SK-N-SH (cell line): ENCODE results near the gene CSF2RB. TPM values are rescaled to one million over a fixed set of nuclear protein-coding genes. Genes with fewer than 3 reads are reported as not detected.

Experiments used
- CTCF ChIA-PET: fragments of 300-600, 350-600 bp; formaldehyde crosslinking; extraction: SDS; loops from one replicate; lab custom pipeline; 2021; lab: Yijun Ruan, JAX
- POLR2A ChIA-PET: fragments of 350-600 bp; sonication (Branson Sonifier 250); formaldehyde crosslinking; extraction: SDS; loops from one replicate; lab custom pipeline; 2020; ENCODE audit warnings: antibody characterized with exemption, inconsistent platforms; lab: Yijun Ruan, JAX
- DNase-seq: peaks from one replicate; pipeline ENCODE4 v3.0.0; 2012
- H2AFZ ChIP-seq: fragments of 200-600 bp; sonication (generic); 2 replicates; pipeline ENCODE4 v1.8.1; 2016; ENCODE audit warnings: antibody characterized with exemption, mild to moderate bottlenecking, low read depth
- H3F3A ChIP-seq: fragments of 200-600 bp; sonication (generic); replicated peaks from 2 replicates; pipeline ENCODE3; 2016; ENCODE audit warnings: antibody characterized with exemption, mild to moderate bottlenecking; ENCODE audit not compliant: insufficient read depth
- H3K27ac ChIP-seq, 2 experiments: fragments of 200-500 bp in 1 of 2; fragments of 200-600 bp in 1 of 2; sonication (Bioruptor generic) in 1 of 2; sonication (generic), shearing (Covaris generic) in 1 of 2; 2 replicates each; pipeline versions ENCODE4 v1.5.1 to v1.6.1; 2014 to 2016; ENCODE audit warnings: low read depth in 2 of 2, inconsistent platforms in 1 of 2, low read length in 1 of 2, mild to moderate bottlenecking in 1 of 2, mixed read lengths in 1 of 2
- H3K27me3 ChIP-seq: fragments of 200-600 bp; sonication (generic), shearing (Covaris generic); 2 replicates; pipeline ENCODE4 v1.6.1; 2016; ENCODE audit warnings: mixed run types; ENCODE audit not compliant: insufficient read depth
- H3K36me3 ChIP-seq, 2 experiments: fragments of 200-500 bp in 1 of 2; fragments of 200-600 bp in 1 of 2; sonication (Bioruptor generic) in 1 of 2; sonication (generic) in 1 of 2; replicated peaks in 1 of 2; 2 replicates each; pipeline versions ENCODE3 to v1.5.1; 2014 to 2016; ENCODE audit warnings: low read length in 1 of 2, mild to moderate bottlenecking in 1 of 2; ENCODE audit not compliant: insufficient read depth in 2 of 2, control insufficient read depth in 1 of 2
- H3K4me1 ChIP-seq, 2 experiments: fragments of 200-500 bp in 1 of 2; fragments of 200-600 bp in 1 of 2; sonication (Bioruptor generic) in 1 of 2; sonication (generic), shearing (Covaris generic) in 1 of 2; 2 replicates each; pipeline versions ENCODE4 v1.5.1 to v1.6.1; 2014 to 2016; ENCODE audit warnings: low read depth in 1 of 2, low read length in 1 of 2, mixed run types in 1 of 2; ENCODE audit not compliant: insufficient read depth in 2 of 2, control insufficient read depth in 1 of 2
- H3K4me2 ChIP-seq: fragments of 200-600 bp; sonication (generic), shearing (Covaris generic); 2 replicates; pipeline ENCODE4 v1.6.1; 2017; ENCODE audit warnings: mixed run types
- H3K4me3 ChIP-seq, 2 experiments: fragments of 200-500 bp in 1 of 2; fragments of 200-600 bp in 1 of 2; sonication (Bioruptor generic) in 1 of 2; sonication (generic), shearing (Covaris generic) in 1 of 2; 2 replicates each; pipeline versions ENCODE4 v1.5.1 to v1.8.1; 2014 to 2016; ENCODE audit warnings: low read depth in 2 of 2, inconsistent platforms in 1 of 2, low read length in 1 of 2, mild to moderate bottlenecking in 1 of 2, mixed read lengths in 1 of 2, moderate library complexity in 1 of 2
- H3K79me2 ChIP-seq: fragments of 200-600 bp; sonication (generic); 2 replicates; pipeline ENCODE4 v1.8.1; 2017; ENCODE audit warnings: mild to moderate bottlenecking; ENCODE audit not compliant: insufficient read depth
- H3K9ac ChIP-seq: fragments of 200-600 bp; sonication (generic); 2 replicates; pipeline ENCODE4 v1.6.1; 2017; ENCODE audit warnings: mixed run types
- H3K9me2 ChIP-seq: fragments of 200-600 bp; sonication (generic); 2 replicates; pipeline ENCODE4 v1.6.1; 2017; ENCODE audit warnings: mixed run types
- H3K9me3 ChIP-seq: fragments of 200-600 bp; sonication (generic); 2 replicates; pipeline ENCODE4 v1.6.1; 2017; ENCODE audit warnings: mixed run types, mild to moderate bottlenecking, moderate library complexity
- H4K20me1 ChIP-seq: fragments of 200-600 bp; sonication (generic); 2 replicates; pipeline ENCODE4 v1.6.1; 2017; ENCODE audit warnings: mild to moderate bottlenecking, mixed run types; ENCODE audit not compliant: insufficient read depth
- CHD2 ChIP-seq: fragments of 150-350 bp; IDR thresholded peaks from 2 replicates; pipeline ENCODE4 v1.6.1; 2018; ENCODE audit warnings: low read length; ENCODE audit not compliant: partially characterized antibody
- EP300 ChIP-seq, 2 experiments: IDR thresholded peaks; 2 replicates each; pipeline versions ENCODE4 v1.4.0 to v1.6.1; 2012; ENCODE audit warnings: borderline replicate concordance in 1 of 2, low read depth in 1 of 2, low read length in 1 of 2
- FOSL2 ChIP-seq: IDR thresholded peaks from 2 replicates; pipeline ENCODE4 v1.4.0; 2012; ENCODE audit warnings: low read depth, mild to moderate bottlenecking, moderate library complexity, borderline replicate concordance
- FOXJ3 ChIP-seq: sonication (generic); formaldehyde crosslinking; IDR thresholded peaks from 2 replicates; pipeline ENCODE4 v1.5.1; 2020; ENCODE audit warnings: mild to moderate bottlenecking, missing genetic modification reagents
- GATA2 ChIP-seq: sonication (generic); formaldehyde crosslinking; IDR thresholded peaks from 2 replicates; pipeline ENCODE4 v1.5.0; 2020; ENCODE audit warnings: mild to moderate bottlenecking, missing genetic modification reagents
- MEF2A ChIP-seq: IDR thresholded peaks from 2 replicates; pipeline ENCODE4 v1.4.0; 2012; ENCODE audit warnings: low read depth, borderline replicate concordance
- NRF1 ChIP-seq: IDR thresholded peaks from 2 replicates; pipeline ENCODE4 v1.6.1; 2012; ENCODE audit warnings: low read depth, mild to moderate bottlenecking, low read length
- RAD21 ChIP-seq: IDR thresholded peaks from 2 replicates; pipeline ENCODE4 v1.6.1; 2012; ENCODE audit warnings: mild to moderate bottlenecking, low read length
- RFX5 ChIP-seq: IDR thresholded peaks from 2 replicates; pipeline ENCODE4 v1.6.1; 2012; ENCODE audit warnings: mild to moderate bottlenecking, improper control_type of control experiment, low read length
- SIN3A ChIP-seq: IDR thresholded peaks from 2 replicates; pipeline ENCODE4 v1.6.1; 2012; ENCODE audit warnings: low read depth, mild to moderate bottlenecking, low read length, moderate library complexity, borderline replicate concordance
- SMC3 ChIP-seq: IDR thresholded peaks from 2 replicates; pipeline ENCODE4 v1.6.1; 2012; ENCODE audit warnings: low read depth, low read length, improper control_type of control experiment
- TAF1 ChIP-seq: IDR thresholded peaks from 2 replicates; pipeline ENCODE4 v1.6.1; 2012; ENCODE audit warnings: low read depth, mild to moderate bottlenecking, low read length, moderate library complexity, borderline replicate concordance
- YY1 ChIP-seq: IDR thresholded peaks from 2 replicates; pipeline ENCODE4 v1.4.0; 2012; ENCODE audit warnings: low read depth, mild to moderate bottlenecking
- WGBS: methylation state at CpG from one replicate; pipeline ENCODE4 v1.1.6; 2017; ENCODE audit warnings: low lambda C conversion rate; 5-methylcytosine and 5-hydroxymethylcytosine counted together
- polyA plus RNA-seq, 3 experiments: library from polyadenylated mRNA; depleted of rRNA; stranded (reverse); fragments of >200 nt; gene quantifications; 2 replicates each; pipeline ENCODE4 v1.2.3, GENCODE V29; 2012
- TF ChIP-seq, protein P1 (sequence below): IDR thresholded peaks from 2 replicates; pipeline ENCODE4 v1.6.1; 2012; ENCODE audit warnings: mild to moderate bottlenecking, low read depth, low read length, moderate library complexity
- TF ChIP-seq, protein P2 (sequence below): IDR thresholded peaks from 2 replicates; pipeline ENCODE4 v1.4.0; 2012; ENCODE audit warnings: low read depth
- TF ChIP-seq, protein P3 (sequence below): fragments of 150-350 bp; IDR thresholded peaks from 2 replicates; pipeline ENCODE4 v1.6.1; 2016; ENCODE audit warnings: mild to moderate bottlenecking, low read depth, low read length
- TF ChIP-seq, protein P4 (sequence below): fragments of 200-600 bp; sonication (generic); IDR thresholded peaks from 2 replicates; pipeline ENCODE4 v1.6.1; 2017; ENCODE audit warnings: antibody characterized with exemption, mild to moderate bottlenecking, moderate library complexity

CSF2RB gene
- polyA plus RNA-seq, 1 of the 3 experiments (the other 2 are of a cell fraction), result not detected

DNA sequence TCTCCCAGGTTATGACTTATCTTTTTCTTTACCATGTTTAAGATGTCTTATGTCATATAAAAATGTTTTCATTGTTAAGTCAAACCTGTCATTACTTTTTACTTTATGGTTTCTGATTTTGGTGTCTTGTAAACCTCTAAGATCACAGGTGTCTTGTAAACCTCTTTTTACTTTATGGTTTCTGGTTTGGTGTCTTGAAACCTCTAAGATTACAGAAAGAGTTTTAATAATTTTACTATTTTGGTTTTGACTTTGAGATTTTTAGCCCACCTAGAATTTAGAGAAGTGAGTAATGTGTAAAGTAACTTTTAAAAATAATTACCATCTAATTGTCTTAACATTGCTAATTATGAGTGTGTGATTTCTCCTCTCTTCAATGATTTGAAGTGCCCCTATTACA, 2.6 kb downstream of the CSF2RB start:
- no peak overlapping the region for H3K27ac ChIP-seq
- H3K9ac ChIP-seq, result no peak overlapping the region
- H3K4me2 ChIP-seq, result no peak overlapping the region
- CTCF ChIA-PET, result no interaction called here
- H2AFZ ChIP-seq, result no peak overlapping the region
- H4K20me1 ChIP-seq, result no peaks in the 10 kb centered on the region
- no peaks in the 10 kb centered on the region for H3K36me3 ChIP-seq
- H3K79me2 ChIP-seq, result no peaks in the 10 kb centered on the region
- TF ChIP-seq EP300 (IDR thresholded peaks at IDR 0.05; ENCODE audit: borderline replicate concordance in 1 of 2, low read depth in 1 of 2, low read length in 1 of 2) (no peak), YY1 (no peak), GATA2 (CRISPR knock-in tag) (no peak), NRF1 (no peak), TAF1 (no peak), RAD21 (no peak), SIN3A (no peak), RFX5 (no peak), FOSL2 (no peak)
- TF ChIP-seq, protein P1, sequence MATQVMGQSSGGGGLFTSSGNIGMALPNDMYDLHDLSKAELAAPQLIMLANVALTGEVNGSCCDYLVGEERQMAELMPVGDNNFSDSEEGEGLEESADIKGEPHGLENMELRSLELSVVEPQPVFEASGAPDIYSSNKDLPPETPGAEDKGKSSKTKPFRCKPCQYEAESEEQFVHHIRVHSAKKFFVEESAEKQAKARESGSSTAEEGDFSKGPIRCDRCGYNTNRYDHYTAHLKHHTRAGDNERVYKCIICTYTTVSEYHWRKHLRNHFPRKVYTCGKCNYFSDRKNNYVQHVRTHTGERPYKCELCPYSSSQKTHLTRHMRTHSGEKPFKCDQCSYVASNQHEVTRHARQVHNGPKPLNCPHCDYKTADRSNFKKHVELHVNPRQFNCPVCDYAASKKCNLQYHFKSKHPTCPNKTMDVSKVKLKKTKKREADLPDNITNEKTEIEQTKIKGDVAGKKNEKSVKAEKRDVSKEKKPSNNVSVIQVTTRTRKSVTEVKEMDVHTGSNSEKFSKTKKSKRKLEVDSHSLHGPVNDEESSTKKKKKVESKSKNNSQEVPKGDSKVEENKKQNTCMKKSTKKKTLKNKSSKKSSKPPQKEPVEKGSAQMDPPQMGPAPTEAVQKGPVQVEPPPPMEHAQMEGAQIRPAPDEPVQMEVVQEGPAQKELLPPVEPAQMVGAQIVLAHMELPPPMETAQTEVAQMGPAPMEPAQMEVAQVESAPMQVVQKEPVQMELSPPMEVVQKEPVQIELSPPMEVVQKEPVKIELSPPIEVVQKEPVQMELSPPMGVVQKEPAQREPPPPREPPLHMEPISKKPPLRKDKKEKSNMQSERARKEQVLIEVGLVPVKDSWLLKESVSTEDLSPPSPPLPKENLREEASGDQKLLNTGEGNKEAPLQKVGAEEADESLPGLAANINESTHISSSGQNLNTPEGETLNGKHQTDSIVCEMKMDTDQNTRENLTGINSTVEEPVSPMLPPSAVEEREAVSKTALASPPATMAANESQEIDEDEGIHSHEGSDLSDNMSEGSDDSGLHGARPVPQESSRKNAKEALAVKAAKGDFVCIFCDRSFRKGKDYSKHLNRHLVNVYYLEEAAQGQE, result no peak
- TF ChIP-seq, protein P2, sequence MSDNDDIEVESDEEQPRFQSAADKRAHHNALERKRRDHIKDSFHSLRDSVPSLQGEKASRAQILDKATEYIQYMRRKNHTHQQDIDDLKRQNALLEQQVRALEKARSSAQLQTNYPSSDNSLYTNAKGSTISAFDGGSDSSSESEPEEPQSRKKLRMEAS, result no peak
- TF ChIP-seq, all 33 proteins: peak for 0
- Histone ChIP-seq H3K4me3 (no peak overlapping the region), H3K4me1 (no peaks in the 10 kb centered on the region), H3K9me3 (no peaks in the 10 kb centered on the region), H3K27me3 (peaks cover 10% of the 10 kb centered on the region; the same call in 1 of the 2 replicates), H3F3A (no peaks in the 10 kb centered on the region), H3K9me2 (no peaks in the 10 kb centered on the region)
- no peak for DNase-seq
- POLR2A ChIA-PET, result no interaction called here

DNA sequence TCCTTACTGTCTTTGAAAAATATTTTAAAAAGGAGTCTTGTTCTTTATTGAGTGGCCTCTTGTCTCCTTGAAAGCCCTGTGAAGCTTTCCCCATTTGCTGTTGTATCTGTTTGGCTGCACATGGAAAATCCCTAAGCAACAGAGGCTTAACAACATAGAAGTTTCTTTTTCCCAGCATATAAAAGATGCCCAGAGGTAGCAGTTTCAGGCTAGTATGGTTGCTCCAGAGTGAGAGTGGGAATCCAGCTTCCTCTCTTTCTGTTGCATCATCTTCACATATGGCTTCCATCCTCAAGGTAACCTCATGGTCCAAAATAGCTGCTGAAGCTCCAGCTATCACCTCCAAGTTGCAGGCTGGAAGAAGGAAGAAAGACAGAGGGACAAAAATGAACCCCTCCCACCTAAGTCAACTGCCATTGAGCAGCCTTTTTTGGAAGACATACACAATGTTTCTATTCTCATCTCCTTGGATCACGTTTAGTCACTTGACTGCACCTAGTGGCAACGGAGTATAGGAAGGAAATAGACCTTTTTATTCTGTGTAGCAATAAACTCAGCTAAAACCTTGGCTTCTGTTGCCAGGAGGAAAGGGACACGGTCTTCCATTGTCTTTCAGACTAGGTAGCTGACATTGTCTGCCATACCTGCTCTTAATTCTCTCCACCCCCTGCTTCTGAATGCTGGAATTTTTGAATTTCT, 5.3 kb downstream of the CSF2RB start:
- no peak for DNase-seq
- Histone ChIP-seq H3F3A (no peaks in the 10 kb centered on the region), H3K4me2 (no peak overlapping the region), H3K36me3 (no peaks in the 10 kb centered on the region), H3K4me1 (no peaks in the 10 kb centered on the region), H2AFZ (no peak overlapping the region), H3K79me2 (no peaks in the 10 kb centered on the region), H3K27ac (no peak overlapping the region), H3K9ac (no peak overlapping the region), H4K20me1 (no peaks in the 10 kb centered on the region), H3K4me3 (no peak overlapping the region), H3K9me2 (no peaks in the 10 kb centered on the region), H3K27me3 (peaks cover 10% of the 10 kb centered on the region; the same call in 1 of the 2 replicates), H3K9me3 (no peaks in the 10 kb centered on the region)
- ChIA-PET POLR2A (interaction anchor here (0.6 kb wide), 1 partner anchor 17 kb away, joined by 4 read pairs; no protein-coding TSS in a partner anchor), CTCF (interaction anchor here (0.7 kb wide), 1 partner anchor 59 kb away, joined by 3 read pairs; no protein-coding TSS in a partner anchor)
- 15% methylated on average over 3 of the region's 3 CpGs for WGBS
- TF ChIP-seq, protein P3, sequence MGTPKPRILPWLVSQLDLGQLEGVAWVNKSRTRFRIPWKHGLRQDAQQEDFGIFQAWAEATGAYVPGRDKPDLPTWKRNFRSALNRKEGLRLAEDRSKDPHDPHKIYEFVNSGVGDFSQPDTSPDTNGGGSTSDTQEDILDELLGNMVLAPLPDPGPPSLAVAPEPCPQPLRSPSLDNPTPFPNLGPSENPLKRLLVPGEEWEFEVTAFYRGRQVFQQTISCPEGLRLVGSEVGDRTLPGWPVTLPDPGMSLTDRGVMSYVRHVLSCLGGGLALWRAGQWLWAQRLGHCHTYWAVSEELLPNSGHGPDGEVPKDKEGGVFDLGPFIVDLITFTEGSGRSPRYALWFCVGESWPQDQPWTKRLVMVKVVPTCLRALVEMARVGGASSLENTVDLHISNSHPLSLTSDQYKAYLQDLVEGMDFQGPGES, result no peak
- TF ChIP-seq CHD2 (no peak), FOXJ3 (no peak), MEF2A (no peak), SMC3 (no peak), GATA2 (CRISPR knock-in tag) (no peak), RAD21 (no peak), EP300 (IDR thresholded peaks at IDR 0.05; ENCODE audit: borderline replicate concordance in 1 of 2, low read depth in 1 of 2, low read length in 1 of 2) (no peak)
- TF ChIP-seq, protein P4, sequence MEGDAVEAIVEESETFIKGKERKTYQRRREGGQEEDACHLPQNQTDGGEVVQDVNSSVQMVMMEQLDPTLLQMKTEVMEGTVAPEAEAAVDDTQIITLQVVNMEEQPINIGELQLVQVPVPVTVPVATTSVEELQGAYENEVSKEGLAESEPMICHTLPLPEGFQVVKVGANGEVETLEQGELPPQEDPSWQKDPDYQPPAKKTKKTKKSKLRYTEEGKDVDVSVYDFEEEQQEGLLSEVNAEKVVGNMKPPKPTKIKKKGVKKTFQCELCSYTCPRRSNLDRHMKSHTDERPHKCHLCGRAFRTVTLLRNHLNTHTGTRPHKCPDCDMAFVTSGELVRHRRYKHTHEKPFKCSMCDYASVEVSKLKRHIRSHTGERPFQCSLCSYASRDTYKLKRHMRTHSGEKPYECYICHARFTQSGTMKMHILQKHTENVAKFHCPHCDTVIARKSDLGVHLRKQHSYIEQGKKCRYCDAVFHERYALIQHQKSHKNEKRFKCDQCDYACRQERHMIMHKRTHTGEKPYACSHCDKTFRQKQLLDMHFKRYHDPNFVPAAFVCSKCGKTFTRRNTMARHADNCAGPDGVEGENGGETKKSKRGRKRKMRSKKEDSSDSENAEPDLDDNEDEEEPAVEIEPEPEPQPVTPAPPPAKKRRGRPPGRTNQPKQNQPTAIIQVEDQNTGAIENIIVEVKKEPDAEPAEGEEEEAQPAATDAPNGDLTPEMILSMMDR, result no peak
